HG03469 (cell line): ENCODE measurements around the gene TRPM4.
"Not testable (repeated sequence)": the region's sequence is repeated elsewhere in the genome, so short reads cannot be mapped to it uniquely, and the experiment has no call there.

Experiments used
- ATAC-seq: cut with Tn5 transposase; IDR thresholded peaks from one replicate; pipeline ENCODE4 v1.9.1; 2021; ENCODE audit warnings: mild to moderate bottlenecking, moderate library complexity, moderate number of reproducible peaks; ENCODE audit not compliant: unreplicated experiment

Gene TRPM4

GRCh38 chr19:49126575-49126974 lies 31.0 kb upstream of the TRPM4 start:
- no peak for ATAC-seq

DNA sequence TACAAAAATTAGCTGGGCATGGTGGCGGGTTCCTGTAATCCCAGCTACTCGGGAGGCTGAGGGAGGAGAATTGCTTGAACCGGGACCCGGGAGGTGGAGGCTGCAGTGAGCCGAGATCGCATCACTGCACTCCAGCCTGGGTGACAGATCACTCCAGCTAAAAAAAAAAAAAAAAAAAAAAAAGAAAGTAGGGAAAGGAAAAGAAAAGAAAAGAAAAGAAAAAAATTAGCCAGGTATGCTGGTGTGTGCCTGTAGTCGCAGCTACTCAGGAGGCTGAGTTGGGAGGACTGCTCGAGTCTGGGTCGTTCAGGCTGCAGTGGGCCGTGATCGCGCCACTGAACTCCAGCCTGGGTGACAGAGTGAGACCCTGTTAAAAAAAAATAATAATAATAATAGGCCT lies 30.4 kb upstream of the TRPM4 start:
- ATAC-seq: not testable (repeated sequence)

DNA sequence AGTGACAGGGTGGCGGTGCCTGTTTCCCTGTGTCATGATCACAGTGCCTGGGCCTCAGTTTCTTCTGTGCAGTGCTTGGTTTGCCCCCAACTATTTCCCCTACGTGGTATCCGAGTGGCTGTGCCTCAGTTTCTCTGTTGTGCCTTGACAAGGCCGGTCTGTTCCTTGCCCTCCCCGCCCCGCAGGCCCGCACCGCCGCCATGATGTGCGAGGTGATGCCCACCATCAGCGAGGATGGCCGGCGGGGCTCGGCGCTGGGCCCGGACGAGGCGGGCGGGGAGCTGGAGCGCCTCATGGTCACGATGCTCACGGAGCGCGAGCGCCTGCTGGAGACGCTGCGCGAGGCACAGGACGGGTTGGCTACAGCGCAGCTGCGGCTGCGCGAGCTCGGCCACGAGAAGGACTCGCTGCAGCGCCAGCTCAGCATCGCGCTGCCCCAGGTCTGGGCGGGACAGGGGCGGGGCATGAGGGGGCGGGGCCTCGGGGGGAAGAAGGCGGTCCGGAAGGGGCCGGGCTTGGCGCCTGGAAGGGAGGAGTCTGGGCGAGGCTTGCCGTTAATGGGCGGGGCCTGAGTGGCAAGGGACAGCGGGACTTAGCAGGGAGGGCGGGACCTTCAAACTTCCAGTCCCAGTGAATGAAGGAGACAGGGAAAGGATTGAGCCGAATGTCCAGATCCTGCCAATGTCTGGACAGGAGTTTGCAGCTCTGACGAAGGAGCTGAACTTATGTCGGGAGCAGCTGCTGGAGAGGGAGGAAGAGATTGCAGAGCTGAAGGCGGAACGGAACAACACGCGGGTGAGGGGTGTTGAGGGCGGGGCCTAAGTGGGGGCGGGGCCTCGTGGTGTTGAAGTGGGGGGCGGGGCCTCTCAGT lies 29.7 kb upstream of the TRPM4 start:
- ATAC-seq: peak; percentile 45

DNA sequence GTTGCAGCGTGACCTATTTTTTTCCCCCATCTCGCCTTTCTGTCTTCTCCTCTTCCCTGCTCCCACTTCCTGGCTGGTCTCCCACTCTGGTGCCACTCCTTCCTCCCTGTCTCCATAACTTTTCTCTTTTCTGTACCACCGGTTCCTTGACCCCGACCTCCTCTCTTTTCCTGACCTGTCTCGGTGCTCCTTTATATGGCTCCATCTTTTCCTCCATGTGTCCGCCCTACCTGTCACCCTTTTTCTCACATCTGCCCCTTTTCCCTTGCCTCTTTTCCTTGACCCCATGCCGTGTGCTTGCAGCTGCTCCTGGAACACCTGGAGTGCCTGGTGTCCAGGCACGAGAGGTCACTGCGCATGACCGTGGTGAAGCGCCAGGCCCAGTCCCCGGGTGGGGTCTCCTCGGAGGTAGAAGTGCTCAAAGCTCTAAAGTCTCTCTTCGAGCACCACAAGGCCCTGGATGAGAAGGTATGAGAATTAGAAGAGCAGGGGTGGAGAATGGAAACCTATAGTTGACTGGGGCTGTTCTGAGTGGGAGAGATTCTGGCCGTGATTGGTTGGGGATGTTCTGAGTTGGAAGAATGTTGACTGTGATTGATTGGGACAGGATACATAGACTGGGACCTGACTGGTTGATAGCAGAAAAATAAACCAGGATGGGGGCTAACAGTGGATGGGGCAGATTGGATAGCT lies 28.9 kb upstream of the TRPM4 start:
- no peak for ATAC-seq

- no peak for ATAC-seq
Measured at GRCh38 chr19:49129238-49129583, 28.4 kb upstream of the TRPM4 start.

DNA sequence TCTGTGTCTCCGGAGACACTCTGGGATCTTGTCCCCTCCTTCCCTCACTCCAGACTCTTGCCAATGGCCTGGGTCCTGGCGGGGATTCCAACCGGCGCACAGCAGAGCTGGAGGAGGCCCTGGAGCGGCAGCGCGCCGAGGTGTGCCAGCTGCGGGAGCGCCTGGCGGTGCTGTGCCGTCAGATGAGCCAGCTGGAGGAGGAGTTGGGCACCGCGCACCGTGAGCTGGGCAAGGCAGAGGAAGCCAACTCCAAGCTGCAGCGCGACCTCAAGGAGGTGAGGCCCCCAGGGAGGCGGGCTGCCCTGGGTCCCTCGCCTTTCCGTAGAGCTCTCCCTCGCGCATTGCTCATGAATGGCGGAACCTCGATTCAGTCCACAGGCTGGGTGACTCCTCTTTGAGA lies 27.3 kb upstream of the TRPM4 start:
- ATAC-seq: no peak

DNA sequence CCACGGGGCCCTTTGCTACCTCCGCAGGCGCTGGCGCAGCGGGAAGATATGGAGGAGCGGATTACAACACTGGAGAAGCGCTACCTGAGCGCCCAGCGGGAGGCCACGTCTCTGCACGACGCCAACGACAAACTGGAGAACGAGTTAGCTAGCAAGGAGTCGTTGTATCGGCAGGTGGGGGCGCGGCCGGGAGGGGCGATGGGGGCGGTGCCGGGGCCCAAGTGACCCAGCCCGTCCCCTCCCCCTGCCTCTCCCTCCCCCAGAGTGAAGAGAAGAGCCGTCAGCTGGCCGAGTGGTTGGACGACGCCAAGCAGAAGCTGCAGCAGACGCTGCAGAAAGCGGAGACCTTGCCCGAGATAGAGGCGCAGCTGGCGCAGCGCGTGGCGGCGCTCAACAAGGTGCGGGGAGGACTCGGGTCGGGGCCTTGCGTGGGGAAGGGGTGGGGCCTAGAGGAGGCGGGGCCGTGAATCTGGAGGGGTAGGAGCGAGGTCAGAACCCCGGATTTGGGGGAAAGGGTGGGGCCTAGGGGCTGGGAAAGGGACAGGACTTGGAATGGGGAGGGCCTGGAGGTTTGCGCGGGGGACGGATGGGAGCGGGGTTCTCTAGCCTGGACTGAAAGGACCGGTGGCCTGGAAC lies 24.5 kb upstream of the TRPM4 start:
- ATAC-seq: no peak

DNA sequence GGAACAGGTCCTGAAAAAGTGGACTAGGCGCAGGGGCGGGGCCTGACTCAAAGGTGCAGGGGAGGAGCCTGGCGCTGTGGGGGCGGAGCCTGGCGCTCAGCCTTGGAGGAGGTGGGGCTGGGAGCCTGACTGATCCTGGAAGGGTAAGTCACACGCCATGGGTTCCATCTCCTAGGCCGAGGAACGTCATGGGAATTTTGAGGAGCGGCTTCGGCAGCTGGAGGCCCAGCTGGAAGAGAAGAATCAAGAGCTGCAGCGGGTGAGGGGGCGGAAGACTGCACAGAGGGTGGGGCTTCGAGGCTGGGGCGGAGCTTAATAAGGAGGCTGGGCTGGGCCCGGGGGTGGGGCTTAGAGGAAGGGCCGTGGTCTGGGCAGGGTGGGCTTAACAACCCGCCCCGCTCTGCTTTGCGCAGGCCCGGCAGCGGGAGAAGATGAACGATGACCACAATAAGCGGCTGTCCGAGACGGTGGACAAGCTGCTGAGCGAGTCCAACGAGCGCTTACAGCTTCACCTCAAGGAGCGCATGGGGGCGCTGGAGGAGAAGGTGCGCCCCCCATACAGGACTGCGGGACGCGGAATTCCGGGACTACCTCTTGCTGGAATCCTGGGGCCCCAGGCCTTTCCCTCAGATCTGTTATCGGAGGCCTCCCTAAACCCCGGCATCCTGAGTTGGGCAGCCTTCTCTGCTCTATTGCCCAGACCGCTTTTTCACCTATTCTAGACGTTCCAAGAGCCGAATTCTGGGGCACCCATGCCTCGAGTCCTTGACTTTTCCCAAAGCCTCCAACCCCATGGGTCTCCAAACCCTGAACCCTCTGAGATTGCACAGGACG lies 23.8 kb upstream of the TRPM4 start:
- ATAC-seq: no peak

DNA sequence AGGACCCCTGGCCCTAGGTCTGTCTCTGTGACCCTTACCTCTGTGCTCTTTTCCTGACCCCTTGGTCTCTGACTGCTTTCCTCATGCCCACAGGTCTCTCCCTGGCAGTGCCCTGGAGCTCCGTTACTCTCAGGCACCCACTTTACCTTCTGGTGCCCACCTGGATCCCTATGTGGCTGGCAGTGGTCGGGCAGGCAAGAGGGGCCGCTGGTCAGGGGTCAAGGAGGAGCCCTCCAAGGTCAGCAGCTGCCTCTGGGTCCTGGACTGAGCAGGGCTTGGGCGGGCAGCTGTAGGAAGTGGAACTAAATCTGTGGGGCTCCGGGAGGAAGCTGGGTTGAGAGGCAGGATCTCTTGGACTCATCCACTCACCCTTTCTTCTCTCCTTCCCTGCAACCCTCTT lies 21.9 kb upstream of the TRPM4 start:
- no peak for ATAC-seq

DNA sequence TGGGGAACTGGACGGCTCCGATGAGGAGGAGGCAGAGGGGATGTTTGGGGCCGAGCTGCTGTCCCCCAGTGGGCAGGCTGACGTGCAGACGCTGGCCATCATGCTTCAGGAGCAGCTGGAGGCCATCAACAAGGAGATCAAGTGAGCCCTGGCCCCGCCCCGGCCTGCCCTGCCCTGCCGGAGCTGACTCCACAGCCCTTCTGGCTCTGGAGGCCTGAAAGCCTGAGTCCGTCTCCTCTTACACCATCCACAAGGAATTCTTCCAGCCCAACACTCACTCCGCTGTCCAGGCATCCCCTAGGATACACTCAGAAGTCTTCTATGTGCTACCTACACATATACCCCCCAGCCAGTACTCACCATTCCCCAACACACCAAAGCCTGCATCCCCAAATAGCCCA lies 20.8 kb upstream of the TRPM4 start:
- no peak for ATAC-seq

- ATAC-seq: no peak
Measured at GRCh38 chr19:49140951-49141350, 16.6 kb upstream of the TRPM4 start.

DNA sequence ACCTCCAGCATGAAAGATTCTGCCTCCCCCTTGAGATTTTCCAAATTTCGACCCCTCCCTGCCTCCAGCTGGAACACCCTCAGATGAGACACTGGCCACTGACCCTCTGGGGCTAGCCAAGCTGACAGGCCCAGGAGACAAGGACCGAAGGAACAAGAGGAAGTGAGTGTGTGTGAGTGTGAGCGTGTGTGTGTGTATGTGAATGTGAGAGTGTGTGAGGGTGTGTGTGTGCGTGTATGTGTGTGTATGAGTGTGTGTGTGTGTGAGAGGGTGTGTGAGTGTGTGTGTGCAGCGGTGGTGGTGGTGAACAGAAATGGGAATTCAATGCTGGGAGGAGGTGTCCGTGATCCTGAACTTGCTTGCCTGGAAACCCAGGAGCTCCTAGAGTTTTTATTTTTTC lies 16.2 kb upstream of the TRPM4 start:
- no peak for ATAC-seq

DNA sequence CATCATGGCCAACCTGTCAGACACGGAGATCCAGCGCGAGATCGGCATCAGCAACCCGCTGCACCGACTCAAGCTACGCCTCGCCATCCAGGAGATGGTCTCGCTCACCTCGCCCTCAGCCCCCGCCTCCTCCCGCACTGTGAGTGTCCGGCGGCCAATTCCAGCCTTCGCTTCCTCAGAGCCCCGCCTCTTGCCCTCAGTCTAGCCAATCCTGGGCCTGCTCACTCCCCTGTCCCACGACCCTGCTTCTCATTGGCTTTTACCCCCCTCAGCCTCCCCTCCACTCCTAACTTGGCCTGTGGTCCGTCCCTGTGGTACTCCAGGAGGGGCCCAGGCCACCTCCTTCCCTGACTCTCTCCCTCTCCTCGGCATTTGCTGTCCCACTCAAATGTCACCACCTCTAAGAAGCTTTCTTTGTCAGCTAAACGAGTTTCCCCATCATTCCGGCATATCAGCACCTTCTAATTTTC lies 14.7 kb upstream of the TRPM4 start:
- no peak for ATAC-seq

DNA sequence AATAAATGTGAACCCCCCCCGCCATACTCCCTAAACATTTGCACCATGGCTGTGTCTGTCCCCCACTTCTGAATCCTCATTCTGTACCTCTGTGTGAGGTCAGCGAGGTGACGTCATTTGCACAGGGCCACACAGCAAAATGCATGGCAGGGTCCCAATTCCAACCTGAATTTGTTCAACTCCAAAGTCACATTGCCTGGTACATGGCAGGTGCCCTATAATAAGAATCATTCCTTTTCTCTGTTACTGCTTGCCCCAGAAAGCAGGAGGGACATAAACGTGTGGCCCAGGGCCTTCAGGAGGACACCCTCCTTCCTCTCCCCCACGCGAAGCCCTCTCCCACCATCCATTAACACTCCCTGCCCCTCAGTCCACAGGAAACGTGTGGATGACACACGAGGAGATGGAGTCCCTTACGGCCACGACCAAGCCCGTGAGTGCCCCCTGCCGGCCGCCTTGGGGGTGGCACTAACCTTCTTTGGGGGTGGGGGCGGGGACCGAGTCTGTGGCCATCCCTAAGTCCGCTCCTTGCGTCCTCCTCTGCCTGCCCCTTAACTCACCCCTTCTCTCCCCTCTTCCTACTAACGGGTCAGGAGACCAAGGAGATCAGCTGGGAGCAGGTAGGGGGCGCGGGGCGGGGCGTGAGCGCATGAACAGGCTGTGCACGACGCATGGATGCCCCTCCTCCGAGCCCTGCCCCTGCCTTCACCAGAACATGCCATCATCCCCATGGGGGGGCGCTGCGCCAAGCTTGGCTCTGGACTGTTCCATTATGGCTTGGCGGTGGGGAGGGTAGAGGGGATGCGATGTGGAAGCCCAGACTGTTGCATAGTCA lies 11.8 kb upstream of the TRPM4 start:
- ATAC-seq: no peak

DNA sequence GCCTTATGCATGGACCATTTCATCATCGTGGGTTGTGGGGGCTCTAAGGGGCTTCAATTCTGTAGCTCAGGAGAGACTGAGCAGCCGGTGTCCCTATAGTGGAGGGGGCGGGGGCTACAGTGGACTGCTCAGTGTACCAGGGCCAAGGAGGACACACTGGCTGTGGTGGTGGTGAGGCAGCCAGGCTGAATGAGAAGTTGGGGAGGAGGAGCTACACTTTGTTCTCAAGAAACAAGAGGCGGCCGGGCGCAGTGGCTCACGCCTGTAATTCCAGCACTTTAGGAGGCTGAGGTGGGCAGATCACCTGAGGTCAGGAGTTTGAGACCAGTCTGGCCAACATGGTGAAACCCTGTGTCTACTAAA lies 11.2 kb upstream of the TRPM4 start:
- not testable (repeated sequence) for ATAC-seq

DNA sequence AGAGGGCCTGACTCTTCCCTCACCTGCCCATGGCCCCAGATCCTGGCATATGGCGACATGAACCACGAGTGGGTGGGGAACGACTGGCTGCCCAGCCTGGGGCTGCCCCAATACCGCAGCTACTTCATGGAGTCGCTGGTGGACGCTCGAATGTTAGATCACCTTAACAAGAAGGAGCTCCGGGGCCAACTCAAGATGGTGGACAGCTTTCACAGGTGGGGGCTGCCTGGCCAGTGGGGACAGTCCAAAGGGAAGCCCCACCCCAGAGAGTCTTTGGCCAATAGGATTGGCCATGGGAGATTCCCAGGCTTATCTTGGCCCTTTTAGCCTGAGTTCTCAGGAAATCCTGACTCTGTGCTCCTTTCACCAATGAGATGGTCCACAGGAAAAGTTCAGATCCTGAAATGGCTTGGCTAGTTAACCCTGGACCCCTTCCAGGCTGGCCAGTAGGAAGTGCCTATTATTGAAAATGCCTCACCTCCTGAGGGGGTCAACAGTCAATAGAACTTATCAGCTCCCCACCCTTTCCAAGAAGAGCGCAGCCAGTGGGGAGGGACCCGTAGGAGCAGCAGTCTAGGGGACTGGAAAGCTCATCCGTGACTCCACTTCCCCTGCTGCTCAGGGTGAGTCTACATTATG lies 9.4 kb upstream of the TRPM4 start:
- no peak for ATAC-seq

- no peak for ATAC-seq
Measured at GRCh38 chr19:49148784-49149651, 8.6 kb upstream of the TRPM4 start.

- no peak for ATAC-seq
Measured at GRCh38 chr19:49149652-49150105, 7.9 kb upstream of the TRPM4 start.
